GM18508 (cell line): ENCODE results near the gene BPIFB6.

Experiments used
- ATAC-seq: cut with Tn5 transposase; IDR thresholded peaks from one replicate; pipeline ENCODE4 v1.9.1; 2021; ENCODE audit warnings: moderate number of reproducible peaks; ENCODE audit not compliant: insufficient read depth, unreplicated experiment

Gene BPIFB6

GRCh38 chr20:33000802-33001466 lies 30.5 kb upstream of the BPIFB6 start:
- ATAC-seq = no peak

DNA sequence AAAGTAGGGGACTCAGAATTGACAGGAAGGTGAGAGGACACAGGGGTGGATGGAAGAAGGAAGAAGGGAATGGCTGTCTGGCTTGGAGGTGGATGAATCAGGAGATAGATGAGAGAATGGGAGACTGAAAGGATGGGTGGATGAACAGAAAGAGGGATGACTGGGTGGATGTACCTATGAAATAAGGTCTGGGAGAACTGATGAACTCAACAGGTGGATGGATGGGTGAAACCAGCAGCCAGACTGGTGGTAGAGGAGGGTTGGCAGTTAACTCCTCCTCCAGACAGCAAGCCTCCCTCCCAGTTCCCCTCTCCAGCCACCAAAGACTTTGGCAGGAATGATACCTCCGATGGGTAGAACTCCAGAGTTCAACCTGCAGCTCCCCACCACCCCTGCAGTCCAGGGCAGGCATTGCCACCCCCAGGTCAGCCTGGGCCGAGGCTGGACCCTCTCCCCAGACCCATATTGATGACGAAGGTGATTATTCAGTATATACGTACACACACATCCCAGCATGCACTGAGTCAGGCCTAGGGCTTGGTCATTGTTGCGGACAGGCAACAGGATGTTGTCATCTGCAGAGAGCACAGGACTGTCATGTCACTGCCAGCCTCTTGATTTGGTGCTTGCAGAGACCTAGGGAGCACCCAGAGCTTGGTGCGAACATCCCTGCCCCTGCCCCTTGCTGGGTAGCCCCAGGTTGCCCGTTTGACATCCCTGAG lies 29.2 kb upstream of the BPIFB6 start:
- no peak for ATAC-seq

- no peak for ATAC-seq
Observed at GRCh38 chr20:33004141-33004751, 27.2 kb upstream of the BPIFB6 start, which contains the start of gene SUN5. Gene SUN5, minus strand, starts transcription at chr20:33004433. Its CDS starts 93 bp downstream, at chr20:33004340.

GRCh38 chr20:33005132-33005566 lies 26.3 kb upstream of the BPIFB6 start:
- ATAC-seq = no peak

- ATAC-seq = no peak
Observed at GRCh38 chr20:33005908-33006775, 25.3 kb upstream of the BPIFB6 start.

GRCh38 chr20:33006776-33007375 lies 24.6 kb upstream of the BPIFB6 start:
- ATAC-seq = no peak

- no peak for ATAC-seq
Observed at GRCh38 chr20:33007376-33008335, 23.8 kb upstream of the BPIFB6 start, which contains the start of gene BPIFB2. Gene BPIFB2, plus strand, starts transcription at chr20:33007704. Its CDS starts 871 bp downstream, at chr20:33008575.

GRCh38 chr20:33008336-33009213 lies 22.9 kb upstream of the BPIFB6 start:
- ATAC-seq = no peak

- no peak for ATAC-seq
Observed at GRCh38 chr20:33009214-33010132, 22.0 kb upstream of the BPIFB6 start.

GRCh38 chr20:33010133-33010504 lies 21.3 kb upstream of the BPIFB6 start:
- no peak for ATAC-seq

DNA sequence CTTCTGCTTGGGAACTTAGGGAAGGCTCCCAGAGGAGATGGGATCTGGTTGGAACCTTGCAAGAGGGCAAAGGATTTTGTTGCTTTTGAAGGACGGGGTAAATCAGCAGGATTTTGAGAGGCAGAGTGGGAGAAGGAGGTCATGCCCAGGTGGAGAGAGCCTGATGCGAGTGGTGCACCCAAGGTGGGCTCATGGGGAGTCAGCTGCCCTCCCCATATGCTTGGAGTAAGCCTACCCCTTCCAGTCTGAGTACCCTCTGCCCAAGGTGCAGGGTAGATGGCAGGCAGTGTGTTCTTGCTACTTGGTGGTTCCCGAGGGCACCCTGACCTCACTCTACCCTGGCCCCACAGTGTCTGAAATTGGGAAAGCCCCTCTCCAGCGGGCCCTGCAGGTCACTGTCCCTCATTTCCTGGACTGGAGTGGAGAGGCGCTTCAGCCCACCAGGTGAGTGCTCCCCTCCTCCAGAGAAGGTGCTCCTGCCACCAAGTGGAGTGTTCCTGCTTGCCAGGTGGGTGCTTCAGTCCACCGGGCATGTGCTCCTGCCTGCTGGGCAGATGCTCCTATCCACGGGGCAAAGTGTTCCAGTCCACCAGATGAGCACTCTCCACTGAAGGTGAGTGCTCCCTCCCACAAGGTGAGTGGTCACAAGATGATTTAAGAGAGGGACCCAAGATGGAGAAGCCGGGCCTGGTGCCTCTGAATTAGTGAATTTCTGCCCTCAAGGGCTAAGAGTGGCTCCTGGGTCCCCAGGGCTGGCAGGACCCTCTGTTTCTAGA lies 20.6 kb upstream of the BPIFB6 start:
- ATAC-seq = no peak

GRCh38 chr20:33012327-33013189 lies 18.9 kb upstream of the BPIFB6 start:
- no peak for ATAC-seq

DNA sequence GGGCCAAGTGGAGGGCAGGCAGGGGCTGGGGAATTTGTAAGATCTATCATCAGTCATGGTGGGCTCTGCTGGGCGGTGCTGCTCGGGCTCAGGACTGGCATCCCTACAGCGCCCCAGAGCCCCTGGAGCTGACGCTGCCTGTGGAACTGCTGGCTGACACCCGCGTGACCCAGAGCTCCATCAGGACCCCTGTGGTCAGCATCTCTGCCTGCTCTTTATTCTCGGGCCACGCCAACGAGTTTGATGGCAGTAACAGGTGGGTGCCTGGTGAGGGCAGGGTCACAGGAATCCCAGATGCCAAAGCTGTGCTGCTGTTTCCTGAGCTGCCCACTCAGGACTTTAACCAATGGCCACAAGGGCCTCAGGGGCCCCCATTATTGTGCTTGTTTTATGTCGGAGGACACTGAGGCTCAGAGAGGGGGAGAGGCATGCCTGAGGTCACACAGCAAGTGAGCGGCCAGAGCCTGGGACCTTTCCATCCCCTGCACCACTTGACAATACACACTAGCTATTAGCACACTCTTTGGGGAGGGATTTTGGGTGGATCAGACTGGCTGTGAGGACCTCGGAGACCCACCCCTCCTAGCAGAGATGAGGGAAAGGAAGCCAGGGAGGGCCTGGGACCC lies 17.6 kb upstream of the BPIFB6 start:
- no peak for ATAC-seq

- no peak for ATAC-seq
Observed at GRCh38 chr20:33014336-33015113, 16.9 kb upstream of the BPIFB6 start.
